H1 (cell line): ENCODE data around the gene GPC6.

ENCODE experiments used
- CTCF ChIP-seq, 3 experiments: IDR thresholded peaks; 1 replicate in 2 of 3; 2 replicates in 1 of 3; pipeline versions ENCODE4 v1.5.1 to v1.6.1; 2011; ENCODE audit warnings: low read length in 3 of 3, mild to moderate bottlenecking in 3 of 3, inconsistent platforms in 2 of 3, low read depth in 1 of 3, moderate library complexity in 1 of 3; ENCODE audit not compliant: insufficient read depth in 1 of 3; ENCODE audit errors: control extremely low read depth in 1 of 3
- EGR1 ChIP-seq: IDR thresholded peaks from 2 replicates; pipeline ENCODE4 v1.6.1; 2011; ENCODE audit warnings: low read depth, low read length, borderline replicate concordance
- EZH2 ChIP-seq: fragments of 200-600 bp; sonication (generic); IDR thresholded peaks from 2 replicates; pipeline ENCODE4 v1.7.1; 2012; ENCODE audit warnings: low read depth, mild to moderate bottlenecking, moderate library complexity, low read length, inconsistent platforms; ENCODE audit not compliant: severe bottlenecking
- HDAC6 ChIP-seq: IDR thresholded peaks from one replicate; pipeline ENCODE4 v1.7.1; 2012; ENCODE audit warnings: low read depth, mild to moderate bottlenecking, inconsistent platforms, low read length, moderate library complexity
- PHF8 ChIP-seq: fragments of 200-600 bp; sonication (generic); conservative IDR thresholded peaks from 2 replicates; pipeline ENCODE4 v1.7.1; 2012; ENCODE audit warnings: low read depth, mild to moderate bottlenecking, inconsistent platforms, low read length, moderate library complexity
- RAD21 ChIP-seq, 2 experiments: IDR thresholded peaks in 1 of 2; conservative IDR thresholded peaks in 1 of 2; 2 replicates each; pipeline ENCODE4 v1.6.1; 2011; ENCODE audit warnings: low read depth in 2 of 2, low read length in 2 of 2, improper control_type of control experiment in 1 of 2, inconsistent platforms in 1 of 2, mild to moderate bottlenecking in 1 of 2, moderate library complexity in 1 of 2

DNA sequence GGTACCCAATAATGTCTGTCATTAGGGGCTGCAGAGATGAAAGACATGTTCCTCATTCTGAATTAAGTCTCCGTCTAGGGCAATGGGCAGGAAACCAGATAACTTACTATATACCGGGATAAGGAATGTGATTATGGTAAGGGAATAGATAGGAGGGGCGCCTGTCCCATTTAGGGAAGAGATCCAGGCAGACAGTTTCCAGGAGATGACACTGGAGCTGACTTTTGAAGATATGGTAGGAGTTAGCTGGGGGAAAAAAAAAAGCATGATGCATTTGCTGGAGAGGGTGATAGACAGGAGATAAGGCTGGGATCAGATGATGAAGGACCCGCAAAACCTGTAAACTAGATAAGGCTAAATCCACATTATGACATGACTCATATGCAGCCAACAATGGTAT lies 912.2 kb downstream of the GPC6 start:
- TF ChIP-seq RAD21 (IDR thresholded peaks at IDR 0.05 in 1 of 2, conservative IDR thresholded peaks at IDR 0.05 in 1 of 2; ENCODE audit: low read depth in 2 of 2, low read length in 2 of 2): no peak
- no peak for TF ChIP-seq CTCF (IDR thresholded peaks at IDR 0.05; ENCODE audit: control extremely low read depth in 1 of 3, insufficient read depth in 1 of 3, low read depth in 1 of 3, low read length in 3 of 3)
- TF ChIP-seq EZH2: no peak
- TF ChIP-seq PHF8: no peak
- no peak for TF ChIP-seq EGR1
- TF ChIP-seq HDAC6: no peak
